G401.6 (cell line): Measurements from ENCODE around the gene UGT1A7.
"Not testable (repeated sequence)": the region's sequence is repeated elsewhere in the genome, so short reads cannot be mapped to it uniquely, and the experiment has no call there.

Source experiments
- FAIRE-seq: peaks from 2 replicates; lab custom pipeline; 2012; peaks lifted over from hg19 to GRCh38; lab: Jason Lieb, UNC

Gene UGT1A7

GRCh38 chr2:233681521-233682099 lies at the start of gene UGT1A7:
UGT1A7 (plus strand) TSS chr2:233681901; CDS start chr2:233681938, 37 bp downstream.
- no peak for FAIRE-seq

- not testable (repeated sequence) for FAIRE-seq
Measured at GRCh38 chr2:233636306-233636705, 45.4 kb upstream of the UGT1A7 start, which contains the start of gene UGT1A10. UGT1A10 (plus strand) TSS chr2:233636448; CDS start chr2:233636523, 75 bp downstream.

- no peak for FAIRE-seq
Measured at GRCh38 chr2:233638836-233639235, 42.9 kb upstream of the UGT1A7 start.

GRCh38 chr2:233639860-233640259 lies 41.8 kb upstream of the UGT1A7 start:
- no peak for FAIRE-seq

GRCh38 chr2:233643128-233643527 lies 38.6 kb upstream of the UGT1A7 start:
- no peak for FAIRE-seq

- FAIRE-seq = not testable (repeated sequence)
Measured at GRCh38 chr2:233646033-233646432, 35.7 kb upstream of the UGT1A7 start.

- FAIRE-seq = no peak
Measured at GRCh38 chr2:233650981-233651380, 30.7 kb upstream of the UGT1A7 start.

GRCh38 chr2:233651430-233651829 lies 30.3 kb upstream of the UGT1A7 start:
- FAIRE-seq = no peak

- FAIRE-seq = no peak
Measured at GRCh38 chr2:233654501-233654900, 27.2 kb upstream of the UGT1A7 start.

GRCh38 chr2:233655043-233655442 lies 26.7 kb upstream of the UGT1A7 start:
- FAIRE-seq = no peak

GRCh38 chr2:233655943-233656342 lies 25.8 kb upstream of the UGT1A7 start:
- not testable (repeated sequence) for FAIRE-seq

- no peak for FAIRE-seq
Measured at GRCh38 chr2:233656443-233656842, 25.3 kb upstream of the UGT1A7 start.

- FAIRE-seq = no peak
Measured at GRCh38 chr2:233658610-233659009, 23.1 kb upstream of the UGT1A7 start.

GRCh38 chr2:233663911-233664310 lies 17.8 kb upstream of the UGT1A7 start:
- FAIRE-seq = no peak

- no peak for FAIRE-seq
Measured at GRCh38 chr2:233668605-233669260, 13.0 kb upstream of the UGT1A7 start.

GRCh38 chr2:233671290-233672161 lies 10.2 kb upstream of the UGT1A7 start, which contains the start of gene UGT1A9:
UGT1A9 (plus strand) TSS chr2:233671898; CDS start chr2:233671935, 37 bp downstream.
- no peak for FAIRE-seq

GRCh38 chr2:233672886-233673285 lies 8.8 kb upstream of the UGT1A7 start:
- no peak for FAIRE-seq

- no peak for FAIRE-seq
Measured at GRCh38 chr2:233673896-233674295, 7.8 kb upstream of the UGT1A7 start.

GRCh38 chr2:233674314-233674713 lies 7.4 kb upstream of the UGT1A7 start:
- FAIRE-seq = no peak

- no peak for FAIRE-seq
Measured at GRCh38 chr2:233674995-233675394, 6.7 kb upstream of the UGT1A7 start.

GRCh38 chr2:233676046-233676445 lies 5.7 kb upstream of the UGT1A7 start:
- FAIRE-seq = no peak

- no peak for FAIRE-seq
Measured at GRCh38 chr2:233679196-233679595, 2.5 kb upstream of the UGT1A7 start.
